ENCODE results near the gene HPCA. TPM values are rescaled to one million over a fixed set of nuclear protein-coding genes. Genes with fewer than 3 reads are reported as not detected.

HPCA gene
- total RNA-seq, 4 donors from 2014 or later = 0.64 to 0.96 TPM; not detected in 2

- Histone ChIP-seq H3K4me1 (no peaks in the 10 kb centered on the region), H3K4me3 (no peak overlapping the region), H3K9me3 (no peaks in the 10 kb centered on the region), H3K27ac (no peak overlapping the region), H3K36me3 (peaks cover 0 to 33% (median 9%) of the 10 kb centered on the region in 4 donors), H3K27me3 (no peaks in the 10 kb centered on the region)
- no peak for TF ChIP-seq EP300 (IDR thresholded peaks at IDR 0.05; ENCODE audit: low read depth)
- no peak for TF ChIP-seq POLR2A (IDR thresholded peaks at IDR 0.05)
- TF ChIP-seq, protein P1, sequence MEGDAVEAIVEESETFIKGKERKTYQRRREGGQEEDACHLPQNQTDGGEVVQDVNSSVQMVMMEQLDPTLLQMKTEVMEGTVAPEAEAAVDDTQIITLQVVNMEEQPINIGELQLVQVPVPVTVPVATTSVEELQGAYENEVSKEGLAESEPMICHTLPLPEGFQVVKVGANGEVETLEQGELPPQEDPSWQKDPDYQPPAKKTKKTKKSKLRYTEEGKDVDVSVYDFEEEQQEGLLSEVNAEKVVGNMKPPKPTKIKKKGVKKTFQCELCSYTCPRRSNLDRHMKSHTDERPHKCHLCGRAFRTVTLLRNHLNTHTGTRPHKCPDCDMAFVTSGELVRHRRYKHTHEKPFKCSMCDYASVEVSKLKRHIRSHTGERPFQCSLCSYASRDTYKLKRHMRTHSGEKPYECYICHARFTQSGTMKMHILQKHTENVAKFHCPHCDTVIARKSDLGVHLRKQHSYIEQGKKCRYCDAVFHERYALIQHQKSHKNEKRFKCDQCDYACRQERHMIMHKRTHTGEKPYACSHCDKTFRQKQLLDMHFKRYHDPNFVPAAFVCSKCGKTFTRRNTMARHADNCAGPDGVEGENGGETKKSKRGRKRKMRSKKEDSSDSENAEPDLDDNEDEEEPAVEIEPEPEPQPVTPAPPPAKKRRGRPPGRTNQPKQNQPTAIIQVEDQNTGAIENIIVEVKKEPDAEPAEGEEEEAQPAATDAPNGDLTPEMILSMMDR (IDR thresholded peaks at IDR 0.05) = no peak
- no peak for TF ChIP-seq POLR2AphosphoS5 (IDR thresholded peaks at IDR 0.05)
- in situ Hi-C loops (cut with MboI; ENCODE audit: low pct_ligation_motif_present in 1 of 4, low pct_unique_long_range_greater_than_20kb in 1 of 4, low sequenced_read_pairs in 3 of 4) = no loop called here
- intact Hi-C loops (cut with DNase I; ENCODE audit: low total_unique reads) = no loop called here
- 93 to 94% methylated on average over 6 to 7 of the region's 7 CpGs for WGBS, 2 donors (ENCODE audit: low coverage in 1 of 2)
- DNase-seq = no peak
These were observed 27.5 kb upstream of the HPCA start for GRCh38 chr1:32858791-32859190.

GRCh38 chr1:32859915-32860314 lies 26.4 kb upstream of the HPCA start:
- in situ Hi-C loops (cut with MboI; ENCODE audit: low pct_ligation_motif_present in 1 of 4, low pct_unique_long_range_greater_than_20kb in 1 of 4, low sequenced_read_pairs in 3 of 4) = loop anchor here in 1 of 4 donors (10.0 kb wide), 1 partner anchor 155 kb away; the partner anchor contains the start of gene SYNC
- no peak overlapping the region for H3K27ac ChIP-seq
- H3K9me3 ChIP-seq = no peaks in the 10 kb centered on the region
- no peak for DNase-seq
- no peaks in the 10 kb centered on the region for H3K27me3 ChIP-seq
- WGBS, 2 donors (ENCODE audit: low coverage in 1 of 2) = 86 to 95% methylated on average over 1 to 2 of the region's 2 CpGs
- no peak overlapping the region for H3K4me3 ChIP-seq
- H3K36me3 ChIP-seq = peaks cover 0 to 26% (median 9%) of the 10 kb centered on the region in 4 donors
- no peaks in the 10 kb centered on the region for H3K4me1 ChIP-seq
- intact Hi-C loops (cut with DNase I; ENCODE audit: low total_unique reads) = no loop called here
- no peak for TF ChIP-seq EP300 (IDR thresholded peaks at IDR 0.05; ENCODE audit: low read depth)
- no peak for TF ChIP-seq POLR2A (IDR thresholded peaks at IDR 0.05)
- TF ChIP-seq, protein P1 (IDR thresholded peaks at IDR 0.05) = no peak
- TF ChIP-seq POLR2AphosphoS5 (IDR thresholded peaks at IDR 0.05) = no peak

GRCh38 chr1:32860566-32860965 lies 25.7 kb upstream of the HPCA start:
- intact Hi-C loops (cut with DNase I; ENCODE audit: low total_unique reads) = no loop called here
- Histone ChIP-seq H3K36me3 (peaks cover 0 to 26% (median 9%) of the 10 kb centered on the region in 4 donors), H3K27me3 (no peaks in the 10 kb centered on the region), H3K4me1 (peaks cover 0 to 4% (median 0%) of the 10 kb centered on the region in 4 donors), H3K9me3 (no peaks in the 10 kb centered on the region), H3K4me3 (no peak overlapping the region), H3K27ac (no peak overlapping the region)
- no peak for DNase-seq
- TF ChIP-seq, protein P1 (IDR thresholded peaks at IDR 0.05) = no peak
- TF ChIP-seq EP300 (IDR thresholded peaks at IDR 0.05; ENCODE audit: low read depth) = no peak
- no peak for TF ChIP-seq POLR2AphosphoS5 (IDR thresholded peaks at IDR 0.05)
- no peak for TF ChIP-seq POLR2A (IDR thresholded peaks at IDR 0.05)
- in situ Hi-C loops (cut with MboI; ENCODE audit: low pct_ligation_motif_present in 1 of 4, low pct_unique_long_range_greater_than_20kb in 1 of 4, low sequenced_read_pairs in 3 of 4) = loop anchor here in 1 of 4 donors (10.0 kb wide), 1 partner anchor 156 kb away; the partner anchor contains the start of gene SYNC

DNA sequence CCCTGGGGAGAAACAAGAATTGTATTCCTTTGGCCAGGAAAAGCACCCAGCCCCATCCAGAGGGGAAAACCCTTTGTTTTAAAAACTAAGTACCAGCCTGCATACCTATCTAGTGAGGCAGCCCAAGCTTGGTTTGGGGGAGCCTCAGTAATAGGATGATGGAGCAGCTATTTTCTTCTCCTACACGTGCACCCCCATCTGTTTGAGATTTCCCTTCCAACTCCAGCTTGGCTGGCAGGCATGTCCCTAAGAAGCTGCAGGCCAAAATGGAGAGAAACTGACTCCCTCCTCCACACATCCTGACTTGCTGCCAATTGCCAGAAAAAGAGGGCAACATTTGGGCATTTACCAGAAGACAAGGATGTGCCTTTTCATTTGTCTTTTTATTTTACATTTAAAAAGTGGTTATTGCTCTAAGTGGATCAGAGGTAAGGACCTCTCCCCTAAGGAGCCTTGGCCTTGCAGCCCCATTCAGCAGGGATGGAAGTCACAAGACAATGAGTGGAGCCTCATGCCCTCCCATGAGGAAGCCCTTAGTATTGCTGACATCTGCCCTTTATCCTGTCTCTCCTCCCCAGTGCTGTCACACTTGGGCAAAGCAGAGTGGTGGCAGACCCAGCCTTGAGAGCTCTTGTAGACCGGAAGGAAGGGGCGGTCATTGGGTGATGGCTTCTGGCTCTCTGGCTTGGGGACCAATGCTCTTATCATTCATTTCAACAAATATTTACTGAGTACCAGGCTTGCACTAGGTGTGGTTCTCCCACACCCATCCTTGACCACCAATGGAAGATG lies 24.2 kb upstream of the HPCA start:
- Histone ChIP-seq H3K27ac (no peak overlapping the region), H3K36me3 (peaks cover 0 to 17% (median 3%) of the 10 kb centered on the region in 4 donors), H3K4me3 (no peak overlapping the region), H3K9me3 (no peaks in the 10 kb centered on the region), H3K27me3 (no peaks in the 10 kb centered on the region), H3K4me1 (peaks cover 0 to 4% (median 0%) of the 10 kb centered on the region in 4 donors)
- DNase-seq = no peak
- WGBS, 2 donors (ENCODE audit: low coverage in 1 of 2) = 95% methylated on average over 3 of the region's 3 CpGs; no CpG with 5 or more reads in 1 of the 2 donors
- in situ Hi-C loops (cut with MboI; ENCODE audit: low pct_ligation_motif_present in 1 of 4, low pct_unique_long_range_greater_than_20kb in 1 of 4, low sequenced_read_pairs in 3 of 4) = loop anchor here in 1 of 4 donors (10.0 kb wide), 1 partner anchor 157 kb away; the partner anchor contains the start of gene SYNC
- TF ChIP-seq POLR2AphosphoS5 (IDR thresholded peaks at IDR 0.05) = no peak
- TF ChIP-seq EP300 (IDR thresholded peaks at IDR 0.05; ENCODE audit: low read depth) = no peak
- no peak for TF ChIP-seq POLR2A (IDR thresholded peaks at IDR 0.05)
- TF ChIP-seq, protein P1 (IDR thresholded peaks at IDR 0.05) = no peak
- intact Hi-C loops (cut with DNase I; ENCODE audit: low total_unique reads) = no loop called here
